ENCODE measurements around the gene RCBTB1.

The RCBTB1 gene

GRCh38 chr13:49627831-49628652 lies 42.7 kb upstream of the RCBTB1 start, which contains the start of gene ARL11:
TSS of gene ARL11 (plus strand) at chr13:49628507. CDS start at chr13:49630448, 1,941 bp downstream.
- ChIA-PET CTCF (interaction anchor here (0.6 to 0.9 kb wide), 3 partner anchors 9 to 1567 kb away, joined by 3 read pairs; no protein-coding TSS in a partner anchor), POLR2A (ENCODE audit: low non-redundant PET) (no interaction called here)
- H3K27ac ChIP-seq, result no peak within 1 kb of the TSS
- peak; percentile 8 for DNase-seq (ENCODE audit: low spot score)
- TF ChIP-seq CTCF (conservative IDR thresholded peaks at IDR 0.05; ENCODE audit: low read depth), result no peak

GRCh38 chr13:49625392-49626079 lies 40.2 kb upstream of the RCBTB1 start:
- POLR2A ChIA-PET (ENCODE audit: low non-redundant PET), result no interaction called here

GRCh38 chr13:49624229-49624628 lies 38.9 kb upstream of the RCBTB1 start:
- DNase-seq (ENCODE audit: low spot score), result no peak
- H3K27ac ChIP-seq, result no peak overlapping the region
- TF ChIP-seq CTCF (conservative IDR thresholded peaks at IDR 0.05; ENCODE audit: low read depth), result no peak
- POLR2A ChIA-PET (ENCODE audit: low non-redundant PET), result no interaction called here
- CTCF ChIA-PET, result interaction anchor here (0.7 kb wide), 1 partner anchor 924 kb away, joined by 3 read pairs; no protein-coding TSS in a partner anchor

More at GRCh38 chr13:49625392-49626079, 40.2 kb upstream of the RCBTB1 start:
- TF ChIP-seq CTCF (conservative IDR thresholded peaks at IDR 0.05; ENCODE audit: low read depth), result no peak
- CTCF ChIA-PET, result interaction anchor here (0.5 kb wide), 1 partner anchor 725 kb away, joined by 3 read pairs; no protein-coding TSS in a partner anchor
- H3K27ac ChIP-seq, result no peak overlapping the region
- DNase-seq (ENCODE audit: low spot score), result no peak

GRCh38 chr13:49622174-49622946 lies 37.0 kb upstream of the RCBTB1 start:
- no peak for DNase-seq (ENCODE audit: low spot score)
- POLR2A ChIA-PET (ENCODE audit: low non-redundant PET), result no interaction called here
- H3K27ac ChIP-seq, result no peak overlapping the region
- no peak for TF ChIP-seq CTCF (conservative IDR thresholded peaks at IDR 0.05; ENCODE audit: low read depth)
- CTCF ChIA-PET, result no interaction called here

GRCh38 chr13:49620170-49620621 lies 34.8 kb upstream of the RCBTB1 start:
- no peak for TF ChIP-seq CTCF (conservative IDR thresholded peaks at IDR 0.05; ENCODE audit: low read depth)
- POLR2A ChIA-PET (ENCODE audit: low non-redundant PET), result no interaction called here
- no peak for DNase-seq (ENCODE audit: low spot score)
- CTCF ChIA-PET, result no interaction called here
- no peak overlapping the region for H3K27ac ChIP-seq

GRCh38 chr13:49616676-49617065 lies 31.3 kb upstream of the RCBTB1 start:
- ChIA-PET CTCF (interaction anchor here (1.2 to 1.7 kb wide), 2 partner anchors 9 to 36 kb away, joined by 3 to 5 read pairs; no protein-coding TSS in a partner anchor), POLR2A (ENCODE audit: low non-redundant PET) (no interaction called here)
- DNase-seq (ENCODE audit: low spot score), result no peak
- no peak overlapping the region for H3K27ac ChIP-seq
- TF ChIP-seq CTCF (conservative IDR thresholded peaks at IDR 0.05; ENCODE audit: low read depth), result no peak
